ENCODE results near the gene TAMALIN. TPM values are rescaled to one million over a fixed set of nuclear protein-coding genes. Genes with fewer than 3 reads are reported as not detected.

Gene TAMALIN
- total RNA-seq, 4 donors from 2014 or later, result 11.5 to 14.5 (median 12.5) TPM

DNA sequence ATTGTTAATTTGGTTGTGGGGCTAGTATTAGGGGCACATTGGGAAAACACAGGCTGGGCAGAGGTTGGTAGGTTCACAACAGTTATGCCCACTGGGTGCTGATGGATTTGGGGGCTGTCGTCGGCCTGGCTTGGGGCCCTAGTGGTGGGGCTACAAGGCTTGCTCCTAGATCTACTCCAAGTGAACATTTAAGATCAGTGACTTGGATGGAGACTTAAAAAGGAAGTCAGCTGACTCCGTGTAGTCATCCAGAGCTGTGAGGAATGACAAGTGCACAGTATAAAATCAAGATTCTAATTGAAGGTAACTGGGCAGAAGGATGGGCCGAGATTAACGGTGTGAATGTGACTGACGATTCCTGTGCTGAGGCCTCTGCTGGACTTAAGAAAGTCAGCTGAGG lies 31.7 kb downstream of the TAMALIN start:
- no peak overlapping the region for H3K27ac ChIP-seq
- no peaks in the 10 kb centered on the region for H3K27me3 ChIP-seq
- no peaks in the 10 kb centered on the region for H3K36me3 ChIP-seq
- 66% methylated on average over 6 of the region's 6 CpGs for WGBS
- H3K4me3 ChIP-seq, result peak overlapping the region; percentile 79
- H3K9me3 ChIP-seq, result no peaks in the 10 kb centered on the region
- no peak for DNase-seq (ENCODE audit: low spot score in 2 of 2)
- TF ChIP-seq EP300 (IDR thresholded peaks at IDR 0.05) (no peak), POLR2A (IDR thresholded peaks at IDR 0.05) (no peak), POLR2AphosphoS5 (IDR thresholded peaks at IDR 0.05) (no peak)
- TF ChIP-seq, protein P1, sequence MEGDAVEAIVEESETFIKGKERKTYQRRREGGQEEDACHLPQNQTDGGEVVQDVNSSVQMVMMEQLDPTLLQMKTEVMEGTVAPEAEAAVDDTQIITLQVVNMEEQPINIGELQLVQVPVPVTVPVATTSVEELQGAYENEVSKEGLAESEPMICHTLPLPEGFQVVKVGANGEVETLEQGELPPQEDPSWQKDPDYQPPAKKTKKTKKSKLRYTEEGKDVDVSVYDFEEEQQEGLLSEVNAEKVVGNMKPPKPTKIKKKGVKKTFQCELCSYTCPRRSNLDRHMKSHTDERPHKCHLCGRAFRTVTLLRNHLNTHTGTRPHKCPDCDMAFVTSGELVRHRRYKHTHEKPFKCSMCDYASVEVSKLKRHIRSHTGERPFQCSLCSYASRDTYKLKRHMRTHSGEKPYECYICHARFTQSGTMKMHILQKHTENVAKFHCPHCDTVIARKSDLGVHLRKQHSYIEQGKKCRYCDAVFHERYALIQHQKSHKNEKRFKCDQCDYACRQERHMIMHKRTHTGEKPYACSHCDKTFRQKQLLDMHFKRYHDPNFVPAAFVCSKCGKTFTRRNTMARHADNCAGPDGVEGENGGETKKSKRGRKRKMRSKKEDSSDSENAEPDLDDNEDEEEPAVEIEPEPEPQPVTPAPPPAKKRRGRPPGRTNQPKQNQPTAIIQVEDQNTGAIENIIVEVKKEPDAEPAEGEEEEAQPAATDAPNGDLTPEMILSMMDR (IDR thresholded peaks at IDR 0.05), result no peak
- H3K4me1 ChIP-seq, result peaks cover 53% of the 10 kb centered on the region

DNA sequence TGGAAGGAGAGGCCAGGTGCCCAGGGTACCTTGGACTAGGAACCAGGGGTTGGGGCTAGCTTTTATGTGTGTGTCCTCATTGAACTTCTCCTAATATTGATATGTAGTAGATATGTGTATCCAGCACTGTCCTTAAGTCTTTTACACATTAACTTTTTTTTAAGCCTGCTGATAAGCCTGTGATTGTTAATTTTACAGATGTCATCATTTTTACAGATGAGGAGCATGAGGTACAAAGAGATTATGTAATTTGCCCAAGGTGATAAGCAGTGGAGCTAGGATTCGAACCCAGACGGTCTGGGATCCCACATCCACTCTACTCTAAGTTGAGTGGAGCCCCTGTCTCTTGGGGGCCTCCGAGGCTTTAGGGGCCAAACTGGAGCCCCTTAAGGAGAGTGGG lies 34.3 kb downstream of the TAMALIN start:
- no peaks in the 10 kb centered on the region for H3K27me3 ChIP-seq
- no peak for DNase-seq (ENCODE audit: low spot score in 2 of 2)
- peaks cover 66% of the 10 kb centered on the region for H3K4me1 ChIP-seq
- H3K27ac ChIP-seq, result no peak overlapping the region
- no peaks in the 10 kb centered on the region for H3K9me3 ChIP-seq
- H3K4me3 ChIP-seq, result no peak overlapping the region
- no peaks in the 10 kb centered on the region for H3K36me3 ChIP-seq
- WGBS, result 78% methylated on average over 3 of the region's 3 CpGs
- no peak for TF ChIP-seq EP300 (IDR thresholded peaks at IDR 0.05)
- TF ChIP-seq POLR2A (IDR thresholded peaks at IDR 0.05), result no peak
- TF ChIP-seq, protein P1 (IDR thresholded peaks at IDR 0.05), result no peak
- no peak for TF ChIP-seq POLR2AphosphoS5 (IDR thresholded peaks at IDR 0.05)

GRCh38 chr12:52041695-52042123 lies 35.0 kb downstream of the TAMALIN start:
- no peak overlapping the region for H3K27ac ChIP-seq
- no peak overlapping the region for H3K4me3 ChIP-seq
- no peaks in the 10 kb centered on the region for H3K27me3 ChIP-seq
- TF ChIP-seq, protein P1 (IDR thresholded peaks at IDR 0.05), result no peak
- TF ChIP-seq POLR2A (IDR thresholded peaks at IDR 0.05) (no peak), POLR2AphosphoS5 (IDR thresholded peaks at IDR 0.05) (no peak), EP300 (IDR thresholded peaks at IDR 0.05) (no peak)
- no peak for DNase-seq (ENCODE audit: low spot score in 2 of 2)
- H3K36me3 ChIP-seq, result no peaks in the 10 kb centered on the region
- no peaks in the 10 kb centered on the region for H3K9me3 ChIP-seq
- peaks cover 66% of the 10 kb centered on the region for H3K4me1 ChIP-seq
- 54% methylated on average over 5 of the region's 6 CpGs for WGBS

DNA sequence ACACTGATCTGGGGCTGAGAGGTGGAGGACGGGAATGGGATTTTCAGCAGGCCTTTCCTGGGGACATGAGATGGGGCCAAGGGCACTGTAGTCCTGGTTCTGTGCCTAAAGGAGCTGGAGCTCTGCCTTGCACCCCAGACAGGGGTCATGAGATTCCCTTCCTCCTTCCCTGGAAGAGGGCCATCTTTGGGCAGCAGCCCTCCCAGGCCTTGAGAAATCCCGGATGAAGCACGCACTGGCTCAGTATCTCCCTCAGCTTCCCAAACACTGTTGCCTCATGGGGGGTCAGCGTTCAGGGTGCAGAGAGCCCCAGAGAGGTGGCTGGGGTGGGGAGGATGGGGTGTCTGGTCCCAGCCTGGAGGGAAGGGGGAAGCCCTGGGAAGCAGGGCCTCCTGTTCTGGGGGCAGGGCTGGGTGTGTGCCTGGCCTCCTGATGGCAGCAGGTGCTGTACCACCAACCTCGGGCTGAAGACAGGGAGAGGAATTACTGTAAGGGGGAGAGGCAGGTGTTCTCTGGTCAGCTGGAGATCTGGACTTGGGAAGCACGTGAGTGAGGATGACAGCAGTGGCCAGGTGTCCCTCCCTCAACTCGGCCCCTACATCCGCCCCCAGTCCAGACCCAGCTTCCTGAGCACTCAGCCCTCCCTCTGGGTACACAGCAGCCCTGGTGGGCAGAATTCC lies 36.1 kb downstream of the TAMALIN start:
- Histone ChIP-seq H3K27ac (no peak overlapping the region), H3K4me1 (peaks cover 63% of the 10 kb centered on the region), H3K27me3 (no peaks in the 10 kb centered on the region), H3K4me3 (no peak overlapping the region), H3K9me3 (no peaks in the 10 kb centered on the region), H3K36me3 (no peaks in the 10 kb centered on the region)
- no peak for DNase-seq (ENCODE audit: low spot score in 2 of 2)
- WGBS, result 89% methylated on average over 8 of the region's 8 CpGs
- TF ChIP-seq EP300 (IDR thresholded peaks at IDR 0.05) (no peak), POLR2A (IDR thresholded peaks at IDR 0.05) (no peak), POLR2AphosphoS5 (IDR thresholded peaks at IDR 0.05) (no peak)
- TF ChIP-seq, protein P1 (IDR thresholded peaks at IDR 0.05), result no peak

- 61% methylated on average over 12 of the region's 21 CpGs for WGBS
- H3K9me3 ChIP-seq, result no peaks in the 10 kb centered on the region
- no peak for TF ChIP-seq EP300 (IDR thresholded peaks at IDR 0.05)
- TF ChIP-seq POLR2AphosphoS5 (IDR thresholded peaks at IDR 0.05), result no peak
- TF ChIP-seq, protein P1 (IDR thresholded peaks at IDR 0.05), result no peak
- TF ChIP-seq POLR2A (IDR thresholded peaks at IDR 0.05), result no peak
- H3K27me3 ChIP-seq, result no peaks in the 10 kb centered on the region
- DNase-seq (ENCODE audit: low spot score in 2 of 2), result no peak
- H3K36me3 ChIP-seq, result no peaks in the 10 kb centered on the region
- no peak overlapping the region for H3K4me3 ChIP-seq
- peak overlapping the region; percentile 74 for H3K27ac ChIP-seq
- peaks cover 56% of the 10 kb centered on the region for H3K4me1 ChIP-seq
Observed at GRCh38 chr12:52043386-52044212, 36.9 kb downstream of the TAMALIN start.

All from suprapubic skin (tissue), 4 donors.